CD8-positive, alpha-beta memory T cell (primary cell): ENCODE results near the gene MTCH1. TPM values are rescaled to one million over a fixed set of nuclear protein-coding genes. Genes with fewer than 3 reads are reported as not detected.

ENCODE experiments used
- CTCF ChIA-PET: fragments of 350-600 bp; sonication (Branson Sonifier 250); formaldehyde crosslinking; loops from one replicate; lab custom pipeline; 2021; ENCODE audit warnings: antibody characterized with exemption; lab: Charles Lee
- POLR2A ChIA-PET: fragments of 350-600 bp; sonication (Branson Sonifier 250); formaldehyde crosslinking; loops from one replicate; lab custom pipeline; 2021; ENCODE audit warnings: antibody characterized with exemption; lab: Charles Lee
- DNase-seq, 5 donors: peaks; one replicate each; pipeline versions ENCODE4 v3.0.0 to v3.0.0-alpha.2; 2020 to 2022; ENCODE audit warnings: mixed read lengths in 1 of 5
- H3K27ac ChIP-seq: one replicate; pipeline ENCODE4 v1.7.0; 2013; ENCODE audit warnings: low read depth, mild to moderate bottlenecking, low read length, moderate library complexity
- H3K27me3 ChIP-seq: 2 replicates; pipeline ENCODE4 v1.7.0; 2013; ENCODE audit warnings: low read length, mild to moderate bottlenecking; ENCODE audit not compliant: insufficient read depth, poor library complexity, severe bottlenecking
- H3K36me3 ChIP-seq: 2 replicates; pipeline ENCODE4 v1.7.0; 2013; ENCODE audit warnings: mild to moderate bottlenecking, low read length, moderate library complexity; ENCODE audit not compliant: insufficient read depth
- H3K4me1 ChIP-seq: 2 replicates; pipeline ENCODE4 v1.7.0; 2013; ENCODE audit warnings: mild to moderate bottlenecking, low read length, moderate library complexity; ENCODE audit not compliant: insufficient read depth
- H3K4me3 ChIP-seq: 2 replicates; pipeline ENCODE4 v1.7.0; 2013; ENCODE audit warnings: mild to moderate bottlenecking, low read length
- H3K9me3 ChIP-seq: 2 replicates; pipeline ENCODE4 v1.7.0; 2013; ENCODE audit warnings: mild to moderate bottlenecking, low read length
- H3K27ac Mint-ChIP-seq, 8 donors: one replicate each; pipeline ENCODE4 v1.8.0; 2020 to 2021; ENCODE audit warnings: mixed read lengths in 8 of 8, mild to moderate bottlenecking in 6 of 8, inconsistent platforms in 3 of 8, moderate library complexity in 3 of 8
- H3K27me3 Mint-ChIP-seq, 2 donors: one replicate each; pipeline ENCODE4 v1.8.0; 2020 to 2021; ENCODE audit warnings: mixed read lengths in 2 of 2, mild to moderate bottlenecking in 1 of 2, moderate library complexity in 1 of 2
- H3K36me3 Mint-ChIP-seq, 3 donors: one replicate each; pipeline ENCODE4 v1.8.0; 2020 to 2021; ENCODE audit warnings: mixed read lengths in 3 of 3, inconsistent platforms in 1 of 3, mild to moderate bottlenecking in 1 of 3
- H3K4me1 Mint-ChIP-seq, 3 donors: one replicate each; pipeline ENCODE4 v1.8.0; 2020 to 2021; ENCODE audit warnings: mixed read lengths in 3 of 3, inconsistent platforms in 1 of 3, mild to moderate bottlenecking in 1 of 3
- H3K4me3 Mint-ChIP-seq, 7 donors: one replicate each; pipeline ENCODE4 v1.8.0; 2020 to 2021; ENCODE audit warnings: mixed read lengths in 7 of 7, mild to moderate bottlenecking in 6 of 7, moderate library complexity in 4 of 7, inconsistent platforms in 2 of 7
- H3K9me3 Mint-ChIP-seq, 5 donors: one replicate each; pipeline ENCODE4 v1.8.0; 2020 to 2022; ENCODE audit warnings: mixed read lengths in 5 of 5, mild to moderate bottlenecking in 3 of 5, moderate library complexity in 2 of 5, inconsistent platforms in 1 of 5
- polyA plus RNA-seq: library from polyadenylated mRNA; unstranded; fragments of 300-500 nt; fragmentation: Illumina TruSeq; gene quantifications from one replicate; pipeline ENCODE4 v1.2.3, GENCODE V29; 2021
- total RNA-seq, 2 experiments: library from RNA; stranded (reverse); gene quantifications; one replicate each; pipeline ENCODE4 v1.2.3, GENCODE V29; 2021

Gene MTCH1
- total and polyA plus RNA-seq, 3 experiments from 2014 or later: 81.1 to 126 (median 116) TPM

GRCh38 chr6:37014667-37015066, 28.7 kb upstream of the MTCH1 start:
- H3K9me3 Mint-ChIP-seq: no peaks in the 10 kb centered on the region
- Histone ChIP-seq H3K4me3 (no peak overlapping the region), H3K27me3 (no peaks in the 10 kb centered on the region), H3K4me1 (peaks cover 19% of the 10 kb centered on the region), H3K9me3 (no peaks in the 10 kb centered on the region), H3K36me3 (no peaks in the 10 kb centered on the region), H3K27ac (no peak overlapping the region)
- ChIA-PET POLR2A (no interaction called here), CTCF (interaction anchor here (23.0 kb wide), 1 partner anchor 193 kb away, joined by 615 read pairs; no protein-coding TSS in a partner anchor)
- no peak overlapping the region for H3K4me3 Mint-ChIP-seq
- no peak for DNase-seq
- no peak overlapping the region for H3K27ac Mint-ChIP-seq
- H3K36me3 Mint-ChIP-seq: no peaks in the 10 kb centered on the region
- H3K4me1 Mint-ChIP-seq: peaks cover 19 to 20% (median 20%) of the 10 kb centered on the region in 3 donors
- peaks cover 0 to 1% of the 10 kb centered on the region in 2 donors for H3K27me3 Mint-ChIP-seq

GRCh38 chr6:37013516-37014491, 27.8 kb upstream of the MTCH1 start:
- Mint-ChIP-seq H3K4me1 (peaks cover 11 to 12% (median 12%) of the 10 kb centered on the region in 3 donors), H3K27me3 (peaks cover 0 to 1% of the 10 kb centered on the region in 2 donors), H3K4me3 (no peak overlapping the region), H3K27ac (peak overlapping the region in 1 of 8 donors; percentile 68), H3K9me3 (no peaks in the 10 kb centered on the region), H3K36me3 (no peaks in the 10 kb centered on the region)
- CTCF ChIA-PET: interaction anchor here (1.0 to 23.0 kb wide), 2 partner anchors 159 to 193 kb away, joined by 4 to 615 read pairs; no protein-coding TSS in a partner anchor
- H3K36me3 ChIP-seq: no peaks in the 10 kb centered on the region
- peak in 1 of 5 donors; percentile 39 for DNase-seq
- no peak overlapping the region for H3K27ac ChIP-seq
- POLR2A ChIA-PET: no interaction called here
- no peak overlapping the region for H3K4me3 ChIP-seq
- no peaks in the 10 kb centered on the region for H3K9me3 ChIP-seq
- no peaks in the 10 kb centered on the region for H3K27me3 ChIP-seq
- peaks cover 11% of the 10 kb centered on the region for H3K4me1 ChIP-seq

GRCh38 chr6:37011656-37012378, 25.8 kb upstream of the MTCH1 start:
- peaks cover 0 to 14% (median 4%) of the 10 kb centered on the region in 3 donors for H3K4me1 Mint-ChIP-seq
- H3K9me3 ChIP-seq: no peaks in the 10 kb centered on the region
- peaks cover under 1% of the 10 kb centered on the region for H3K4me1 ChIP-seq
- peak in 1 of 5 donors; percentile 44 for DNase-seq
- no peak overlapping the region for H3K4me3 ChIP-seq
- H3K4me3 Mint-ChIP-seq: no peak overlapping the region
- no peak overlapping the region for H3K27ac ChIP-seq
- H3K36me3 ChIP-seq: no peaks in the 10 kb centered on the region
- peak overlapping the region in 1 of 8 donors; percentile 89 for H3K27ac Mint-ChIP-seq
- CTCF ChIA-PET: interaction anchor here (0.7 to 23.0 kb wide), 2 partner anchors 195 to 196 kb away, joined by 3 to 615 read pairs; no protein-coding TSS in a partner anchor
- H3K27me3 Mint-ChIP-seq: no peaks in the 10 kb centered on the region
- H3K27me3 ChIP-seq: no peaks in the 10 kb centered on the region
- H3K36me3 Mint-ChIP-seq: no peaks in the 10 kb centered on the region
- H3K9me3 Mint-ChIP-seq: no peaks in the 10 kb centered on the region
- POLR2A ChIA-PET: no interaction called here

- no peaks in the 10 kb centered on the region for H3K27me3 Mint-ChIP-seq
- H3K36me3 Mint-ChIP-seq: no peaks in the 10 kb centered on the region
- no peaks in the 10 kb centered on the region for H3K9me3 Mint-ChIP-seq
- peaks cover 9 to 27% (median 14%) of the 10 kb centered on the region in 3 donors for H3K4me1 Mint-ChIP-seq
- no peak overlapping the region for H3K27ac ChIP-seq
- DNase-seq: peak in 1 of 5 donors; percentile 25
- no peaks in the 10 kb centered on the region for H3K27me3 ChIP-seq
- H3K9me3 ChIP-seq: no peaks in the 10 kb centered on the region
- H3K27ac Mint-ChIP-seq: peak overlapping the region in 1 of 8 donors; percentile 21
- peak overlapping the region in 1 of 7 donors; percentile 18 for H3K4me3 Mint-ChIP-seq
- POLR2A ChIA-PET: no interaction called here
- peaks cover 14% of the 10 kb centered on the region for H3K4me1 ChIP-seq
- no peak overlapping the region for H3K4me3 ChIP-seq
- CTCF ChIA-PET: interaction anchor here (0.9 to 1.2 kb wide), 2 partner anchors 9 to 125 kb away, joined by 3 read pairs; no protein-coding TSS in a partner anchor
- H3K36me3 ChIP-seq: no peaks in the 10 kb centered on the region
These were observed 24.5 kb upstream of the MTCH1 start for GRCh38 chr6:37010402-37010892.

- Histone ChIP-seq H3K4me3 (no peak overlapping the region), H3K9me3 (no peaks in the 10 kb centered on the region), H3K4me1 (peaks cover 16% of the 10 kb centered on the region), H3K27me3 (no peaks in the 10 kb centered on the region), H3K36me3 (no peaks in the 10 kb centered on the region), H3K27ac (no peak overlapping the region)
- H3K4me1 Mint-ChIP-seq: peaks cover 9 to 29% (median 14%) of the 10 kb centered on the region in 3 donors
- H3K36me3 Mint-ChIP-seq: no peaks in the 10 kb centered on the region
- no peaks in the 10 kb centered on the region for H3K9me3 Mint-ChIP-seq
- no peak overlapping the region for H3K27ac Mint-ChIP-seq
- H3K4me3 Mint-ChIP-seq: no peak overlapping the region
- POLR2A ChIA-PET: no interaction called here
- CTCF ChIA-PET: interaction anchor here (1.4 to 1.5 kb wide), 2 partner anchors 11 to 202 kb away, joined by 3 to 4 read pairs; no protein-coding TSS in a partner anchor
- no peaks in the 10 kb centered on the region for H3K27me3 Mint-ChIP-seq
- DNase-seq: peak in 1 of 5 donors; percentile 31
These were observed 22.8 kb upstream of the MTCH1 start for GRCh38 chr6:37008484-37009465.

- H3K27ac ChIP-seq: no peak overlapping the region
- no peak overlapping the region for H3K4me3 ChIP-seq
- DNase-seq: no peak
- POLR2A ChIA-PET: interaction anchor here (0.6 to 1.2 kb wide), 2 partner anchors 10 to 123 kb away, joined by 3 to 4 read pairs; no protein-coding TSS in a partner anchor
- peaks cover 16% of the 10 kb centered on the region for H3K4me1 ChIP-seq
- CTCF ChIA-PET: interaction anchor here (1.0 to 3.3 kb wide), 6 partner anchors 10 to 203 kb away, joined by 3 to 21 read pairs (median 6); no protein-coding TSS in a partner anchor
- Mint-ChIP-seq H3K27me3 (no peaks in the 10 kb centered on the region), H3K9me3 (no peaks in the 10 kb centered on the region), H3K4me1 (peaks cover 9 to 29% (median 14%) of the 10 kb centered on the region in 3 donors), H3K27ac (peak overlapping the region in 2 of 8 donors; percentile 20 to 32), H3K4me3 (peak overlapping the region in 1 of 7 donors; percentile 23), H3K36me3 (no peaks in the 10 kb centered on the region)
- H3K27me3 ChIP-seq: no peaks in the 10 kb centered on the region
- no peaks in the 10 kb centered on the region for H3K36me3 ChIP-seq
- H3K9me3 ChIP-seq: no peaks in the 10 kb centered on the region
These were observed 21.5 kb upstream of the MTCH1 start for GRCh38 chr6:37007340-37008043.
